ENCODE measurements around the gene MPV17. TPM values are rescaled to one million over a fixed set of nuclear protein-coding genes. Genes with fewer than 3 reads are reported as not detected.
"Not testable (repeated sequence)": the region's sequence is repeated elsewhere in the genome, so short reads cannot be mapped to it uniquely, and the experiment has no call there.

Gene MPV17
- polyA plus RNA-seq, 2 of the 4 experiments (the other 2 are of a cell fraction): 67.7 to 130 TPM

GRCh38 chr2:27270670-27271069 is 52.2 kb downstream of the MPV17 start:
- TF ChIP-seq FOSL2 (IDR thresholded peaks at IDR 0.05): no peak
- no peak for TF ChIP-seq FOSL2 (CRISPR knock-in tag; IDR thresholded peaks at IDR 0.05)
- no peak for TF ChIP-seq ATOH8 (CRISPR knock-in tag; IDR thresholded peaks at IDR 0.05; ENCODE audit: low read depth)
- TF ChIP-seq HOXB13 (CRISPR knock-in tag; IDR thresholded peaks at IDR 0.05; ENCODE audit: low read depth): no peak
- TF ChIP-seq TP53 (CRISPR knock-in tag; IDR thresholded peaks at IDR 0.05): no peak
- no peak for TF ChIP-seq HMGXB4 (CRISPR knock-in tag; IDR thresholded peaks at IDR 0.05; ENCODE audit: borderline replicate concordance)
- no peak for TF ChIP-seq NR3C1 (IDR thresholded peaks at IDR 0.05)
- TF ChIP-seq JUN (IDR thresholded peaks at IDR 0.05): no peak
- TF ChIP-seq HEYL (CRISPR knock-in tag; IDR thresholded peaks at IDR 0.05): no peak
- TF ChIP-seq EHMT2 (IDR thresholded peaks at IDR 0.05; ENCODE audit: low read depth): no peak
- TF ChIP-seq MAFK (IDR thresholded peaks at IDR 0.05; ENCODE audit: partially characterized antibody): no peak
- TF ChIP-seq ZFP36 (IDR thresholded peaks at IDR 0.05; ENCODE audit: borderline replicate concordance, partially characterized antibody): no peak
- no peak for TF ChIP-seq RARB (CRISPR knock-in tag; IDR thresholded peaks at IDR 0.05)
- TF ChIP-seq CTCF (IDR thresholded peaks at IDR 0.05): no peak
- no peak for TF ChIP-seq NFE2L2 (conservative IDR thresholded peaks at IDR 0.05; ENCODE audit: low read length)
- no peak for TF ChIP-seq POLR2AphosphoS2 (conservative IDR thresholded peaks at IDR 0.05; ENCODE audit: low read length)
- no peak for TF ChIP-seq CBX2 (IDR thresholded peaks at IDR 0.05; ENCODE audit: borderline replicate concordance, low read depth)
- TF ChIP-seq RFX5 (IDR thresholded peaks at IDR 0.05): no peak
- Histone ChIP-seq H3K4me1 (no peaks in the 10 kb centered on the region), H3K9me3 (no peaks in the 10 kb centered on the region), H3K27ac (no peak overlapping the region), H3K4me3 (no peak overlapping the region), H3K4me2 (no peak overlapping the region)
- ChIA-PET POLR2A (no interaction called here), CTCF (interaction anchor here (0.6 to 14.1 kb wide), 12 partner anchors 7 to 309 kb away, joined by 3 to 302 read pairs (median 4); partner anchors contain the start of genes DNAJC5G, SLC30A3 and TRIM54)
- 63% methylated on average over 2 of the region's 2 CpGs for WGBS (ENCODE audit: missing lambda C conversion rate)
- FAIRE-seq (no peak), ATAC-seq (peak in 1 of 2 experiments; percentile 10; a peak in 1 of 6 replicates), DNase-seq (ENCODE audit: low read depth in 1 of 2, low spot score in 1 of 2) (no peak)

GRCh38 chr2:27270131-27270530 is 52.8 kb downstream of the MPV17 start:
- ChIA-PET POLR2A (no interaction called here), CTCF (interaction anchor here (0.6 to 14.1 kb wide), 12 partner anchors 10 to 308 kb away, joined by 3 to 302 read pairs (median 4); partner anchors contain the start of genes DNAJC5G and TRIM54)
- WGBS (ENCODE audit: missing lambda C conversion rate): 58% methylated on average over 3 of the region's 3 CpGs
- Histone ChIP-seq H3K9me3 (no peaks in the 10 kb centered on the region), H3K4me3 (no peak overlapping the region), H3K4me2 (no peak overlapping the region), H3K27ac (no peak overlapping the region), H3K4me1 (no peaks in the 10 kb centered on the region)
- DNase-seq (ENCODE audit: low read depth in 1 of 2, low spot score in 1 of 2) (no peak), ATAC-seq (no peak), FAIRE-seq (no peak)
- TF ChIP-seq HEYL (CRISPR knock-in tag; IDR thresholded peaks at IDR 0.05) (no peak), KDM1A (IDR thresholded peaks at IDR 0.05; ENCODE audit: low read depth) (no peak), NFE2L2 (conservative IDR thresholded peaks at IDR 0.05; ENCODE audit: low read length) (no peak), PHF8 (IDR thresholded peaks at IDR 0.05; ENCODE audit: borderline replicate concordance, low read depth) (no peak), MAFK (IDR thresholded peaks at IDR 0.05; ENCODE audit: partially characterized antibody) (no peak), SMC3 (IDR thresholded peaks at IDR 0.05) (no peak), HOXB13 (CRISPR knock-in tag; IDR thresholded peaks at IDR 0.05; ENCODE audit: low read depth) (no peak)

GRCh38 chr2:27268296-27268695 is 54.6 kb downstream of the MPV17 start:
- not testable (repeated sequence) for DNase-seq (ENCODE audit: low read depth in 1 of 2, low spot score in 1 of 2); H3K4me2 ChIP-seq; FAIRE-seq; H3K4me3 ChIP-seq; H3K27ac ChIP-seq; H3K9me3 ChIP-seq; ATAC-seq
- POLR2A ChIA-PET: interaction anchor here (0.6 kb wide), 1 partner anchor 20 kb away, joined by 3 read pairs; no protein-coding TSS in a partner anchor
- H3K4me1 ChIP-seq: peaks cover 14% of the 10 kb centered on the region
- CTCF ChIA-PET: interaction anchor here (0.6 to 14.1 kb wide), 5 partner anchors 9 to 165 kb away, joined by 3 to 302 read pairs (median 4); partner anchors contain the start of genes DNAJC5G and TRIM54
- WGBS (ENCODE audit: missing lambda C conversion rate): 81% methylated on average over 13 of the region's 13 CpGs
